Central memory CD8-positive, alpha-beta T cell (primary cell): ENCODE results near the gene THSD4.

Experiments
- ATAC-seq: fragments of 150-1000 bp; cut with Tn5 transposase; replicated peaks from 2 replicates; pipeline ENCODE4 v1.10.0; 2022; ENCODE audit warnings: mild to moderate bottlenecking, moderate FRiP score, moderate number of reproducible peaks; ENCODE audit not compliant: poor library complexity, severe bottlenecking; ENCODE audit errors: extremely low read depth
- DNase-seq, 2 donors: peaks; one replicate each; pipeline ENCODE4 v3.0.0; 2021; ENCODE audit warnings: low spot score in 2 of 2
- H3K27ac Mint-ChIP-seq: one replicate; pipeline ENCODE4 v1.8.0; 2022; ENCODE audit warnings: low read depth, mild to moderate bottlenecking, moderate library complexity, mixed read lengths
- H3K27me3 Mint-ChIP-seq: one replicate; pipeline ENCODE4 v1.8.0; 2022; ENCODE audit warnings: mixed read lengths
- H3K36me3 Mint-ChIP-seq: one replicate; pipeline ENCODE4 v1.8.0; 2022; ENCODE audit warnings: mild to moderate bottlenecking, moderate library complexity, mixed read lengths; ENCODE audit not compliant: insufficient read depth
- H3K4me1 Mint-ChIP-seq: one replicate; pipeline ENCODE4 v1.8.0; 2022; ENCODE audit warnings: mixed read lengths
- H3K4me3 Mint-ChIP-seq: one replicate; pipeline ENCODE4 v1.8.0; 2022; ENCODE audit warnings: mild to moderate bottlenecking, moderate library complexity, mixed read lengths
- H3K9me3 Mint-ChIP-seq: one replicate; pipeline ENCODE4 v1.8.0; 2022; ENCODE audit warnings: mixed read lengths

THSD4 gene

GRCh38 chr15:71131601-71132362 lies 16.5 kb downstream of the THSD4 start:
- no peaks in the 10 kb centered on the region for H3K9me3 Mint-ChIP-seq
- no peak overlapping the region for H3K4me3 Mint-ChIP-seq
- no peak overlapping the region for H3K27ac Mint-ChIP-seq
- no peaks in the 10 kb centered on the region for H3K36me3 Mint-ChIP-seq
- DNase-seq: no peak
- H3K4me1 Mint-ChIP-seq: no peaks in the 10 kb centered on the region
- ATAC-seq: no peak
- H3K27me3 Mint-ChIP-seq: peaks cover 39% of the 10 kb centered on the region

- H3K4me3 Mint-ChIP-seq: no peak overlapping the region
- ATAC-seq (no peak), DNase-seq (no peak)
- H3K9me3 Mint-ChIP-seq: no peaks in the 10 kb centered on the region
- no peaks in the 10 kb centered on the region for H3K36me3 Mint-ChIP-seq
- H3K27me3 Mint-ChIP-seq: peaks cover 22% of the 10 kb centered on the region
- H3K27ac Mint-ChIP-seq: no peak overlapping the region
- no peaks in the 10 kb centered on the region for H3K4me1 Mint-ChIP-seq
Measured at GRCh38 chr15:71133747-71134472, 18.6 kb downstream of the THSD4 start.

- Mint-ChIP-seq H3K4me1 (no peaks in the 10 kb centered on the region), H3K4me3 (no peak overlapping the region), H3K9me3 (no peaks in the 10 kb centered on the region), H3K36me3 (no peaks in the 10 kb centered on the region), H3K27me3 (peaks cover 22% of the 10 kb centered on the region), H3K27ac (no peak overlapping the region)
- ATAC-seq (no peak), DNase-seq (no peak)
Measured at GRCh38 chr15:71136159-71136783, 21.0 kb downstream of the THSD4 start.

- no peaks in the 10 kb centered on the region for H3K9me3 Mint-ChIP-seq
- H3K27me3 Mint-ChIP-seq: peaks cover 22% of the 10 kb centered on the region
Measured at GRCh38 chr15:71136793-71137518, 21.7 kb downstream of the THSD4 start.

DNA sequence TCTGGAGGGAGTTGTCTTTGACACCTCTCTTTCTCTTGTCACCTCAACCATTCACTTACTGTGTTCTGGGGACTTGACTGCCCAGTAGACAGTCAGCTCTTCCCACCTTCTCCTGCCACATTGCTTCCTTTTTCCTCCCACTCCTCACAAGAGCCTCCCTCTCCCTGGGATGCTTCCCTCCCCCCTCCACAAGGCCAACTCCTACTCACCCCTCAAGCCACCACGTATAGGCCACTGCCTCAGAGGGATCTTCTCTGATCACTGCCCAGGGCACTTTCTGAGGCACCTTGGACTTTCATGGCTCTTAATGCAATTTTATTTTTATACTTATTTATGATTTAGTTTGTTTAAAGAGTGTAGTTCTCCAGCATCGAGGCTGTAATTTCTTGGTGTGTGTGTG lies 23.2 kb downstream of the THSD4 start:
- DNase-seq (no peak), ATAC-seq (no peak)
- Mint-ChIP-seq H3K27me3 (peaks cover 10% of the 10 kb centered on the region), H3K27ac (no peak overlapping the region), H3K36me3 (no peaks in the 10 kb centered on the region), H3K4me1 (no peaks in the 10 kb centered on the region), H3K9me3 (no peaks in the 10 kb centered on the region), H3K4me3 (no peak overlapping the region)

More at GRCh38 chr15:71136793-71137518, 21.7 kb downstream of the THSD4 start:
- DNase-seq (no peak), ATAC-seq (no peak)
- H3K4me1 Mint-ChIP-seq: no peaks in the 10 kb centered on the region
- no peak overlapping the region for H3K4me3 Mint-ChIP-seq
- H3K36me3 Mint-ChIP-seq: no peaks in the 10 kb centered on the region
- no peak overlapping the region for H3K27ac Mint-ChIP-seq

GRCh38 chr15:71139241-71139640 lies 24.0 kb downstream of the THSD4 start:
- H3K9me3 Mint-ChIP-seq: no peaks in the 10 kb centered on the region

DNA sequence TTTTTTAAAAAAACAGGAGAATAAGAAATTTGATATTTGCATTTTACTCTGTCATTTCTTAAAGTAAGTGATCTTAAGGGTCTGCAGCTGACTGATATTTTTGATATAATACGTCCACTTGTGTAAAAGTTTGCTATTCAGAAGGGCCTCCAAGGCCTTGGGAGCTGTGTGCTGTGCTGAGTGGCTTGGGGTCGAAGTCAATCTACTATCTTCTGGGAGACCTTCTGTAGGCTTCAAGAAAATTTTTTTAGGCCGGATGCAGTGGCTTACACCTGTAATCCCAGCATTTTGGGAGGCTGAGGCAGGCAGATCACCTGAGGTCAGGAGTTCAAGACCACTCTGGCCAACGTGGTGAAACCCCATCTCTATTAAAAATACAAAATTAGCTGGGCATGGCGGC lies 26.3 kb downstream of the THSD4 start:
- Mint-ChIP-seq H3K27ac (no peak overlapping the region), H3K36me3 (no peaks in the 10 kb centered on the region), H3K27me3 (peaks cover 22% of the 10 kb centered on the region), H3K9me3 (no peaks in the 10 kb centered on the region), H3K4me3 (no peak overlapping the region), H3K4me1 (no peaks in the 10 kb centered on the region)
- no peak for ATAC-seq
- DNase-seq: no peak

More at GRCh38 chr15:71139241-71139640, 24.0 kb downstream of the THSD4 start:
- Mint-ChIP-seq H3K4me3 (no peak overlapping the region), H3K36me3 (no peaks in the 10 kb centered on the region), H3K4me1 (no peaks in the 10 kb centered on the region), H3K27ac (no peak overlapping the region), H3K27me3 (peaks cover 10% of the 10 kb centered on the region)
- ATAC-seq: no peak
- no peak for DNase-seq

DNA sequence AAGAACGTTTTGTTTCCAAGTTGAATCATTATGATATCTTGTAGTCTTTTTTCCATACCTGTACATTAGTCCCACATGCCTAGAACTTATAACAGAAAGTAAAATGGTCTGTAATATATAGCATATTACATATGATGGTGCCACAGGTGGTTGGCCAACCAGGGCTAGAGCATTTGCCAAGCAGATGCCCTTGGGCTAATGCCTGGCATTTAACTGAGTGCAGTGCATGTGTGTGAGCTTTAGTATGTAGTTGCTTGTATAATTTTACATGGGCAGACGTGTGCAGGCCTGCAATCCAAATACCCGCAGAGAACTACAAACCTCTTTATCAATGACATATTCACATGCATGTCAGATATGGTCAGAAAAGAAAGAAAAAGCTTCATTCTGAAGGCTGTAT lies 27.5 kb downstream of the THSD4 start:
- H3K9me3 Mint-ChIP-seq: no peaks in the 10 kb centered on the region
- no peaks in the 10 kb centered on the region for H3K4me1 Mint-ChIP-seq
- DNase-seq: no peak
- no peaks in the 10 kb centered on the region for H3K36me3 Mint-ChIP-seq
- no peak overlapping the region for H3K4me3 Mint-ChIP-seq
- peaks cover 22% of the 10 kb centered on the region for H3K27me3 Mint-ChIP-seq
- H3K27ac Mint-ChIP-seq: no peak overlapping the region
- ATAC-seq: no peak

DNA sequence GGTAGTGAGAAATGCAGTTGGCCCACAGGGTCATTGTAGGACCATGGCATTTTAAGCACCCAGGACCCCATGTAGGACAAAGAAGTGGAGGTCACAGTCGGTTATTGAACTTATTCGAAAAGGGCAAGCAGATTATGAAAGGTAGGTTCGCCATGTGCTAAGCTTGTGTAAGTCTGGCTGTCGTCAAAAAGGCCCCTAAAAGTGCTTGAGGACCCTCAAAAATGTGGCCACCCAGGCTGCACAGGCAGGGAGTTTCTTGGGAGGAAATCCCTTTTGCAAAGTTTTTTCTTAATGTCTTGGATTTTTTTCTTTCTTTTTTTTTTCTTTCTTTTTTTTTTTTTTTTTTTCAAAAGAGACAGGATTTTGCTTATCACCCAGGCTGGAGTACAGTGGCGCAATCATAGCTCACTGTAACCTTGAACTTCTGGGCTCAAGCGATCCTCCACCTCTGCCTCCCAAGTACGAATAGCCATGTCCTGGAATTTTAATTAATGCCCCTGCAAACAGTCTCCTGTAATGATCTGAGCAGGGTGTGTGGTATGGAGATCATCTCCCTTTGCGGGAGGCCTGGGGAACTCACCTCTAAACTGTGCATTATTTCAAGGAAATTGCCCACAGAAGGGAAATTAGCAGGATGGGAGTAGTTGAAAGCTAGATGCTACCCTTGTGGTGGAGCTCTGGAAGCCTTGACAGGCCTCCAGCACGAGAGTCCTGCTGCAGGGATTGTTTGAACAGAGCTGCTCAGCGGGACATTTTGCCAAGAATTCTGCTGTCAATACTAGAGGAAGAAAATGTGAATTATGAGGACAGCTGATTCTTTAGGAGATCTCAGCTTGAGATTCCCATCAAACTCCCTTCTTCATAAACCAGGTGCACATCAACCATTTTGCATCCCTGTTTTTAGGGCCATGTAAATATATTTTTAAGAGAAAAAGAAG lies 28.4 kb downstream of the THSD4 start:
- ATAC-seq: no peak
- DNase-seq: no peak

GRCh38 chr15:71145648-71146047 lies 30.4 kb downstream of the THSD4 start:
- Mint-ChIP-seq H3K9me3 (no peaks in the 10 kb centered on the region), H3K27me3 (peaks cover 22% of the 10 kb centered on the region), H3K4me3 (no peak overlapping the region)

More for the DNA sequence above, 28.4 kb downstream of the THSD4 start:
- Mint-ChIP-seq H3K27me3 (peaks cover 22% of the 10 kb centered on the region), H3K36me3 (no peaks in the 10 kb centered on the region), H3K9me3 (no peaks in the 10 kb centered on the region), H3K27ac (no peak overlapping the region), H3K4me3 (no peak overlapping the region), H3K4me1 (no peaks in the 10 kb centered on the region)

DNA sequence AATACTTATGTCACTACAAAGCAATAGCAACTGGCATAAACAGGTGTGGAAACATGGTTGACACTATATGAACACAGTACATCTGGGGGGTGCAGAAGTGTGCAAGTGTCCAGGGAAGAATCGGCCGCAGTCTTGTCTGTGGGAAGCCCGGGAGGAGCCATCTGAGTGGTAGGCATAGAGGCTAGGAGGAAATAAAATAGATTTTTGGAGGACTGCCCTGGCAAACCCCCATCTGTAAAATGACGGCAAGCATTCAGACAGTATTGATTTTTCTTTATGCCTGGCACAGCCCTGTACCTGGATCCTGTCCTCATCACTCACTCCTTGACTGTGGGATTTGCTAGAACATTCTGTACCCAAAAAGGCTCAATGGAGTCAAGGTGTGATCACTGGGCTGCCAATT lies 31.3 kb downstream of the THSD4 start:
- Mint-ChIP-seq H3K36me3 (no peaks in the 10 kb centered on the region), H3K4me1 (no peaks in the 10 kb centered on the region), H3K4me3 (no peak overlapping the region), H3K27ac (no peak overlapping the region), H3K27me3 (peaks cover 22% of the 10 kb centered on the region), H3K9me3 (no peaks in the 10 kb centered on the region)
- ATAC-seq (no peak), DNase-seq (no peak)

More at GRCh38 chr15:71145648-71146047, 30.4 kb downstream of the THSD4 start:
- ATAC-seq (no peak), DNase-seq (no peak)
- no peaks in the 10 kb centered on the region for H3K36me3 Mint-ChIP-seq
- H3K27ac Mint-ChIP-seq: no peak overlapping the region
- H3K4me1 Mint-ChIP-seq: no peaks in the 10 kb centered on the region
